Mesodermal cell (in vitro differentiated cells): ENCODE measurements around the gene RPS10.

Experiments
- H3K27ac ChIP-seq: 2 replicates; pipeline ENCODE4 v1.7.0; 2013; ENCODE audit warnings: mild to moderate bottlenecking, low read depth, low read length, moderate library complexity; ENCODE audit not compliant: severe bottlenecking
- H3K36me3 ChIP-seq: 2 replicates; pipeline ENCODE4 v1.7.1; 2013; ENCODE audit warnings: mild to moderate bottlenecking, low read length, moderate library complexity; ENCODE audit not compliant: control insufficient read depth, insufficient read depth
- H3K4me1 ChIP-seq: one replicate; pipeline ENCODE4 v1.7.1; 2013; ENCODE audit warnings: mild to moderate bottlenecking, low read length; ENCODE audit not compliant: insufficient read depth, control insufficient read depth, poor library complexity, severe bottlenecking
- H3K4me3 ChIP-seq: 2 replicates; pipeline ENCODE4 v1.7.0; 2013; ENCODE audit warnings: low read length, control low read depth, mild to moderate bottlenecking; ENCODE audit not compliant: insufficient read depth, poor library complexity, severe bottlenecking; ENCODE audit errors: extremely low read depth
- H3K9me3 ChIP-seq: 2 replicates; pipeline ENCODE4 v1.7.1; 2013; ENCODE audit warnings: mild to moderate bottlenecking, low read length, moderate library complexity; ENCODE audit not compliant: control insufficient read depth
- WGBS, 2 experiments: methylation state at CpG; one replicate each; pipeline ENCODE4 v1.1.5; 2013; ENCODE audit warnings: missing lambda C conversion rate in 2 of 2; ENCODE audit not compliant: insufficient coverage in 2 of 2; 5-methylcytosine and 5-hydroxymethylcytosine counted together

Gene RPS10

DNA sequence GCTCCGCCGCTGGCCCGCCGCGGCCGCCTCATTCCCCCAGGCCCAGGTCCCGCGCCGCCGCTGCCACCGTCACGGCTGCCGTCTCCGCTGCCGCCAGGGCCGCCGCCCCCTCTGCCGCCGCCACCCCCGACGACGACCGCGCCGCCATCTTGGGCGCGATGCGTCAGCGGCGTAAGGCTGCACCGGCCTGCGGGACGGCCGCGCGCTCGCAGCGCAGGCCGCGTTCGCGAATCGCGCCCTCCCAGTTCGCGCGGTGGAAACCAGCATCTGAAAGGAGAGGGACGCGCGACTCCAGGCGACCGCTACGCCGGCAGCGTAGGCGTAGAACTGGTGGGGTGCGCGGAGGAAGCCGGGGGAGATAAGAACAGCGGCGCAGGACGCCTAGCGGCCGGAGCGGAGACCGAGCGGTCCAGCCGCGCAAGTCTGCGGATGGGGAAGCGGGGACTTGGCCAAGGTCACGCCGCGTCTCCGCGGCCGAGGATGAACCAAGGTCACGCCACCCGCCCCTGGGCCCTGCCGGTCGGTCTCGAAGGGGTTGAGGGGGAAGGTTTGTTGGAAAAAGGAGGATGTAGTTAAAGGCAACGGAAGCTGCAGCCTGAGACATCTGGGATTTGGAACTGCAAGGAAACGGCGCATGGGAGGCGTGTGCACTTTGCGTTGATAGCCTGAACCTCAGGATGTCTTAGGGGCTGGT, 33.2 kb downstream of the RPS10 start, which contains the start of gene NUDT3:
TSS of gene NUDT3 (minus strand) at position 173 of the 694 bp plus-strand sequence. CDS start 307 bp downstream, outside the sequence.
- no peaks in the 10 kb centered on the region for H3K9me3 ChIP-seq
- WGBS, 2 experiments: 1 to 4% methylated on average over 48 to 60 of the region's 87 CpGs
- H3K4me3 ChIP-seq: peak within 1 kb of the TSS; percentile 66
- H3K36me3 ChIP-seq: no peaks in the 10 kb centered on the region
- peak within 1 kb of the TSS; percentile 80 for H3K27ac ChIP-seq
- H3K4me1 ChIP-seq: peaks cover 9% of the 10 kb centered on the region

DNA sequence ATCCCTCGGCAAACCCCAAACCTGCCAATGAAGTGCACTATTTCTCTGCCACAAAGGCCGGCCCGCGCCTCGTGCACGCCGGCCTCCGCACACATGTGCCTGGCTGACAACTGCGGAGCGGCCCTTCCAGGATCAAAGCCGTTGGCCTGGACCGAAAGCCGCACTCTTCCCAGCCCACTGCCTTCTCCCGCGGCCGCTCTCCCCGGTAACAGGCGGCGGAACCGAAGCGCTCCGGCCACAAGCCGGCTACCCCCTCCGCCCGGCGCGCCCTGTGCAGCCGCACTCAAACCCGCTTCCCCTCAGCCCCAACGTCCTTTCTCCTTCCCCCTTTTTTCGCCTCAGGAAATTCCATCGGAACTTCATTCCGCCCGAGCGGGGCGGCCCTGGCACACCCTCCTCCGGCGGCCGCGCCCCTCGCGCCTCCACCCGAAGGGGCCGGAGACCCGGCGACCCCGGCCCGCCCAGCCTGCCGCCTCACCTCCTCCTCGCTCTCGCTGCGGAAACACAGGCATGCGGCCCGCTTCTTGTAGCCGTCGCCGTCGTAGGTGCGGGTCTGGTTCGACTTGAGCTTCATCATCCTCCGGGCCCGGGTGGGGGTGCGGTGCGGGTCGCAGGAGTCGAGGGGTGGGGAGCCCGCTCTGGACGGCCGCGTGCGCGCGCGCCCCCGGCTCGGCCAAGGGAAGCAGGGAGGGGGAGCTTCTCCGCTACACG, 33.9 kb downstream of the RPS10 start:
- H3K4me3 ChIP-seq: peak overlapping the region; percentile 66
- WGBS, 2 experiments: 0% methylated on average over 50 to 73 of the region's 78 CpGs
- no peaks in the 10 kb centered on the region for H3K36me3 ChIP-seq
- H3K4me1 ChIP-seq: peaks cover 9% of the 10 kb centered on the region
- H3K9me3 ChIP-seq: no peaks in the 10 kb centered on the region
- H3K27ac ChIP-seq: peak overlapping the region; percentile 80

DNA sequence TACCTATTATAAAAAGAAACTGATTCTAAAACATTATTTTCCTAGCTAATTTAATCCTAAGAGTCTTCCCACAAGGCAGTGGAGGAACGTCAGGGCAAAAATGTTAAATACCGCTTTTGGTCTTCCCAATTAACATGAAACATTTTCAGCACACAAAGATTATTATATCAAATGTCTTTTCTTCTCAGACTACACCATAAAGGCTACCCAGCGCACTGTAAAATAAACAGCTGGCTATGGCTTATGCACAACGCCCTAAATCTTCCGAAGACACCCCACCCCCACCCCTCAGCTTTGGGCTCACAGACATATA, 34.4 kb downstream of the RPS10 start:
- 0% methylated on average over 2 to 5 of the region's 5 CpGs for WGBS, 2 experiments
- Histone ChIP-seq H3K36me3 (no peaks in the 10 kb centered on the region), H3K4me3 (peak overlapping the region; percentile 66), H3K9me3 (no peaks in the 10 kb centered on the region), H3K27ac (peak overlapping the region; percentile 5), H3K4me1 (peaks cover 9% of the 10 kb centered on the region)

DNA sequence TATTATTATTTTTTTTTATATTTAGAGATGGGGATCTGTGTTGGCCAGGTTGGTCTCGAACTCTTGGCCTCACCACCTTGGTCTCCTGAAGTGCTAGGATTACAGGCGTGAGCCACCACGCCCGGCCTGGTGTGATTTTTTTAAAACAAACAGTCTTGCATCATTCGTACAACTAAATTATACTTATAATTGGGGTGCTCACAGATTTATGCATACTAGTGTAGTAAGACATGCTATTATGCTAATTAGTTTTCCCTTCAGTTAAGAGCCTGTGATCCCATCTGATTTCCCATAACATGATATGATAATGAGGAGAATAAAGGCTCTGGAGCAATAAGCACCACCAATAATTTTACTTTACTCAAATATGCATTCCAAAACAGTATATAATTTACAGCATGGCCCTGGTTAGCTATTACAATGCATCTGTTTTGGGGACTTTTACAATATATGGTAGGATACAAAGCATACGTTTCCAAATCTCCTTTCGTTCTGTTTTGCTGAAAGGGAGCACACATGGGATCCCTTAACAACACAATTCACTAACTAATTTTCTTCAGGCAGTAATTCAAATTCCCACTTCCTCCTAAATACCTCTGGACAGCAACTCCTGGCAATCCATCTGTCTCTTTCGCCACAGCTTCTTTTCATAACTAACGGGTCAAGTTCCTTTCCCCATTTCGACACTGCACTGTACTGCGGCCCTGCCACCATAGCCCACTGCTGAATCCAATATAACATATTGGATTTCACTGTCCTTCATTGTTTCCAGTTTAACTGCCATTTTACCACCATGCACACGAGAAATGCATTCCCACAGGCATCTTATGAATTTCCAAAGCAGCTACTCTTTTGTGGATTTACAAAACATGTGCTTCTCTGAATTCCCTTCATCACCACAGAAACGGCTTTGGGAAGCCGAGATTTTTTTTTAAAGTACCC, 35.1 kb downstream of the RPS10 start:
- Histone ChIP-seq H3K9me3 (no peaks in the 10 kb centered on the region), H3K4me3 (peak overlapping the region; percentile 66), H3K27ac (peak overlapping the region; percentile 5), H3K4me1 (peaks cover 9% of the 10 kb centered on the region), H3K36me3 (peaks cover 3% of the 10 kb centered on the region)
- 18 to 22% methylated on average over 6 to 9 of the region's 14 CpGs for WGBS, 2 experiments

DNA sequence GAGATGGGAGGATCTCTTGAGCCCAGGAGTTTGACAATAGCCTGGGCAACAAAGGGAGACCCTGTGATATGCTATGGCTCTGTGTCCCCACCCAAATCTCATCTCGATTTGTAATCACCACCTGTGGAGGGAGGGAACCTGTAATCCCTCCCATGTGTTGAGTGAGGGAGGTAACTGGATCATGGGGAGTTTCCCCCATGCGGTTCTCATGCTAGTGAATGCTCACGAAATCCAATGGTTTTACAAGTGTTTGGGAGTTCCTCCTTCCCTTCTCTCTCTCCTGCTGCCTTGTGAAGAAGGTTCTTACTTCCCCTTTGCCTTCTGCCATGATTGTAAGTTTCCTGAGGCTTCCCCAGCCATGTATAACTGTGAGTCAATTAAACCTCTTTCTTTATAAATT, 36.8 kb downstream of the RPS10 start:
- Histone ChIP-seq H3K4me1 (peaks cover 9% of the 10 kb centered on the region), H3K36me3 (peaks cover 3% of the 10 kb centered on the region), H3K27ac (no peak overlapping the region), H3K4me3 (no peak overlapping the region), H3K9me3 (no peaks in the 10 kb centered on the region)
- 82% methylated on average over 2 of the region's 3 CpGs; no CpG with 5 or more reads in 1 of the 2 experiments for WGBS, 2 experiments

DNA sequence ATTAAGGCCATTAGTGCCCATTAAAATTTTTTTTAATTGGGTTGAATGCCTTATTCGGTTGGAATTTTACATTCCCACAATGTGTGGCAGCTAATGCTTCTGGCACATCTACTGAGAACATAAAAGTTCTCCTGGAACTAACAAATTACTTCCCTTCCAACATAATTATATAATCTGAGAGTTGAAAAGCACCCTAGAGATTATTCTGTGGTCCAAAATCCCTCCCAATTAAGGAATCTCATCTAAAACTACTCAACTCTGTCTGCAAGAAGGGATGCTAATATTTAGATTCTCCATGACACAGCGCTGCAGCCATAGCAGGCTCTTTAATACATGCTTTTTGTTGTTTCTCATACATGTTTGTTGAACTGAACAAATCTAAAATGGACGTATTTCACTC, 37.4 kb downstream of the RPS10 start:
- Histone ChIP-seq H3K4me3 (no peak overlapping the region), H3K36me3 (peaks cover 3% of the 10 kb centered on the region), H3K27ac (no peak overlapping the region), H3K4me1 (peaks cover 9% of the 10 kb centered on the region), H3K9me3 (no peaks in the 10 kb centered on the region)
- WGBS, 2 experiments: 100% methylated on average over 1 to 2 of the region's 3 CpGs

DNA sequence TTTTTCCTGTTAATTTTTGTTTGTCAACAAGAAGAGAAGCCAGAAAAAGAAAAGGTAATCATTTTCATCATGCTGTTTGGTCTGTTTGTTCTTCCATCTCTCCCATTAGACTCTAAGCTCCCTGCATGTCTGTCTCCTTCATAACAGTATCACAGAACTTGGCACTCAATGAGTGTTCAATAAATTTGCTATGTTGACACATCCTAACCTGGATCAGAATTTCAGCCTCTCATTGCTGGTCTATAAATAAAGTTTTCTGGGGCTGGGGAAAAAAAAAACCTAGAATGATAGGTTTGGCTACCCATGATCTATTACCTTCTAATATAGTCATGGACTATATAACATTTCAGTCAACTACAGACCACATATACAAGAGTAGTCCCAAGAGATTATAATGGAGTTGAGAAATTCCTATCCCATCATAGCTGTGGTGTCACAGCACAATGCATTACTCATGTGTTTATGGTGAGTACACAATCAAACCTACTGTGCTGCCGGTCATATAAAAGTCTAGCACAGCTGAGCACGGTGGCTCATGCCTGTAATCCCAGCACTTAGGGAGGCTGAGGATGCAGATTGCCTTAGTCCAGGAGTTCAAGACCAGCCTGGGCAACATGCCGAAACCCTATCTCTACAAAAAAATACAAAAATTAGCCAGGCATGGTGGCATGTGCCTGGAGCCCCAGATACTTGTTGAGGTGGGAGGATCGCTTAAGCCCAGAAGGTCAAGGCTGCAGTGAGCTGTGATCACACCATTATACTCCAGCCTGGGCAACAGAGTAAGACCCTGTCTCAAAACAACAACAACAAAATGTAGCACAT, 39.3 kb downstream of the RPS10 start:
- Histone ChIP-seq H3K9me3 (no peaks in the 10 kb centered on the region), H3K4me3 (no peak overlapping the region), H3K4me1 (peaks cover 4% of the 10 kb centered on the region), H3K36me3 (peaks cover 3% of the 10 kb centered on the region), H3K27ac (no peak overlapping the region)
- 93 to 95% methylated on average over 2 to 4 of the region's 4 CpGs for WGBS, 2 experiments

DNA sequence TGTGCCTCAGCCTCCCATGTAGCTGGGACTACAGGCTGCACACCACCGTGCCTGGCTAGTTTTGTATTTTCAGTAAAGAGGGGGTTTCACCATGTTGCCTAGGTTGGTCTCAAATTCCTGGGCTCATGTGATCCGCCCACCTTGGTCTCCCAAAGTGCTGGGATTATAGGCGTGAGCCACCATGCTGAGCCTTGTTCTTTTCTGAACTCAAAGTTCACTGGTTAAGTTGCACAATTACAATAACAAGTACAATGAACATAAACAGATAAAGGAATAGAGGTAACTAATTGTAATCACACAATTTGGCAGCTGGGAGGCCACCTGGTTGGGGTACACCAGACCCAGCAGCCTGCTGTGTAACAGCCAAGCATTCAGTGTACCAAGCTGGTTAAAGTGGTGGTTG, 40.1 kb downstream of the RPS10 start:
- WGBS, 2 experiments: 75 to 81% methylated on average over 1 to 3 of the region's 3 CpGs
- H3K9me3 ChIP-seq: no peaks in the 10 kb centered on the region
- H3K27ac ChIP-seq: no peak overlapping the region
- H3K4me3 ChIP-seq: no peak overlapping the region
- peaks cover 4% of the 10 kb centered on the region for H3K4me1 ChIP-seq
- H3K36me3 ChIP-seq: peaks cover 4% of the 10 kb centered on the region

DNA sequence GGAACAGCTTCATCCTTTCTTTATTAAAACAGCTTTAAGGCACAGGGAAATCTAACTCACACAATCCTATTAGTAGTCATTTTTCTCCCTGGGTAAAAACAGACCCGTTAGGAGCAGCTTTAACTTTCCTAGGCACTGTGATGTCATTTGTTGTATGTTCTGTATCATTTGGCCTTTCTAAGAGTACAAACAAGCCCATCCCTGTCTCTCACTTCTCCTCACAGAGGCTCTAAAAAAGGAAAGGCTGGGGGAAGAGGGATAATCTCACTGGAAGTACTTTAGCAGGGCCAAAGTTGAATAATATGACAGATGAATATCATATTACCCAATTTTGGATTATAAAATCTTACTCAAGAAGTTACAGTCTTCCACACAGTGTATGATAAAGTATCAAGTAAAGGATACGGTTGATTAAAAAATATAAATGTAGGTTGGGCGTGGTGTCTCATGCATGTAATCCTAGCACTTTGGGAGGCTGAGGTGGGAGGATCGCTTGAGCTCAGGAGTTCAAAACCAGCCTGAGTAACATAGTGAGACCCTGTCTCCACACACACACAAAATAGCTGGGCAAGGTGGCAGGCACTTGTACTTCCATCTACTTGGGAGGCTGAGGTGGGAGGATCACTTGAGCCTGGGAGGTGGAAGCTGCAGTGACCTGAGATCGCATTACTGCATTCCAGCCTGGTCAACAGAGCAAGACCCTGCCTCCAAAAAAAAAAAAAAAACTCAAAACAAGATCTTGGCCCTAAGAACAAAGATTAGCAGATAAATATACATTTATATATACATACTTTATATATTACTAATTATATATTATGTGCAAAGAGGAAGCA, 41.3 kb downstream of the RPS10 start:
- Histone ChIP-seq H3K4me3 (no peak overlapping the region), H3K36me3 (peaks cover 8% of the 10 kb centered on the region), H3K4me1 (no peaks in the 10 kb centered on the region), H3K9me3 (no peaks in the 10 kb centered on the region), H3K27ac (no peak overlapping the region)
- WGBS, 2 experiments: 100% methylated on average over 2 of the region's 5 CpGs
